HG03095 (cell line): ENCODE measurements around the gene XK.
"Not testable (repeated sequence)": the region's sequence is repeated elsewhere in the genome, so short reads cannot be mapped to it uniquely, and the experiment has no call there.

Experiments used
- ATAC-seq: cut with Tn5 transposase; IDR thresholded peaks from one replicate; pipeline ENCODE4 v1.9.1; 2021; ENCODE audit warnings: moderate library complexity; ENCODE audit not compliant: unreplicated experiment

The XK gene

DNA sequence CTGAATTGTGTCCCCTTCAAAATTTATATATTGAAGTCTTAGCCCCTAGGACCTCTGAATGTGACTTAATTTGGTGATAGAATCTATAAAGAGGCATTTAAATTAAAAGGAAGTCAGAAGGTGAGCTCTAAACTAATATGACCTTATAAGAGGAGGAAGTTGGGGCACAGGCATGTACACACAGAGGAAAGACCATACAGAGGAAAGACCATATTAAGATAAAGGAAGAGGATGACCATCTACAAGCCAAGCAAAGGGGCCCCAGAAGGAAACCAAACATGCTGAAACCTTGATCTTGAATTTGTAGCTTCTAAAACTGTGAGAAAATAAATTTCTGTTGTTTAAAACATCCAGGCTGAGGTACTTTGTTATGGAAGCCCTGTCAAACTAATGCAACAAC lies 67.3 kb downstream of the XK start:
- ATAC-seq = no peak

DNA sequence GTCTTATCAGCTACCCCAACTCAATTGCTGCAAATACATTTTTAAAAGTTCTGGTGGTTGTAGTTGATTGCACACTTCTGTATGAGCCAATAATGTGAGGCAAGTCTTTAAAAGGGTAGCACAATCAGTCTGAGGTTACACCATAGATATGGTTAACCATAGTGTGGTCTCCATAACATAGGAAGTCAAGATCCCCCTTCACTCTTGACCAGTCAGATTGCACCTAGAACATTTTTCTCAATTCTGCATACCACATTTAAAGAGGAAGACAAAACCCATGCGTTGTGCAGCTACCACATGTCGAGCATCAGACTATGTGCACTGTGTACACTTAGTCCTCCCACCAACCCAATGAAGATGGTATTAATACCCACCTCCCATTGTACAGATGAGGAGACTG lies 67.8 kb downstream of the XK start:
- no peak for ATAC-seq

GRCh38 chrX:37754516-37754915 lies 68.9 kb downstream of the XK start:
- ATAC-seq = no peak

DNA sequence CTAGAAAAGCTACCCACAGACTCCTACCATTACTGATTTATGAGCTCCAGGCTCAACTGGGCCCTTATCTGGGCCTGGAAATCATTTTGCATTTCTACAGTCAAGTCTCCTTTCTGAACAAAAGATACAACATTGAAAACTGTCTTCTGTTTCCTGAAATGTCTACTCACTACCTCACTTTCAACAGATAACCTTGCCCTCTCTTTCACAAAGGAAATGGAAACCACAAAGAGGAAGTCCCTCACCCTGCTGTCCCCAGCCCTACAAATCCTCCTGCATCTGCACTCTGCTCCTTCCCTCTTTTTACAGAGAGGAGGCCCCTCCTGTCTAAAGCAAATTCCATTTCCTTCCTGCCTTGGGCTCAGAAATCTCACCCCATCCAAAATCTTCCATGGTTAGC lies 69.4 kb downstream of the XK start:
- ATAC-seq = peak; percentile 94

- ATAC-seq = no peak
Observed at GRCh38 chrX:37757082-37757481, 71.5 kb downstream of the XK start.

- no peak for ATAC-seq
Observed at GRCh38 chrX:37759351-37759750, 73.8 kb downstream of the XK start.

GRCh38 chrX:37759878-37760418 lies 74.4 kb downstream of the XK start:
- no peak for ATAC-seq

- no peak for ATAC-seq
Observed at GRCh38 chrX:37763400-37763799, 77.8 kb downstream of the XK start.

- no peak for ATAC-seq
Observed at GRCh38 chrX:37765507-37765906, 79.9 kb downstream of the XK start.

DNA sequence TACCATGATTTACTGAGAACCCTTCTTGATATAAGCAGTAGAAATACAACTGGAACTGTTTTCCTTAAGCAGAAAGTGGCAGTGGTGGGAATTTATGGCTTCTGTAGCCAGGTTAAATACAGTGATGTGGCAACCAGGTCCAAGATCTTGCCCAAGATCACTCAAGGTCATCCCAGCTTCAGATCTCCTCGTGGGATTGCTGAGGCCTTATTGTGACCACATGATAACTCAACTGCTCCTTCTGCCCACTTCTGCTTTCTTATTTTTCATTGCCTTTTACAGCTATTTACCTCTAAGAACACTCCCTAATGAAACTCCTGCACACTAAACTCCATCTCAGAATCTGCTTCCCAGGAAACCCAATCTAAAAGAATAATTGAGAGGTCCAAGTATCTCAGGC lies 81.8 kb downstream of the XK start:
- no peak for ATAC-seq

GRCh38 chrX:37768866-37769265 lies 83.3 kb downstream of the XK start:
- ATAC-seq = not testable (repeated sequence)

GRCh38 chrX:37776283-37776986 lies 90.8 kb downstream of the XK start:
- peak; percentile 62 for ATAC-seq

GRCh38 chrX:37776987-37777325 lies 91.4 kb downstream of the XK start:
- no peak for ATAC-seq

- ATAC-seq = peak; percentile 34
Observed at GRCh38 chrX:37779857-37780256, 94.3 kb downstream of the XK start, which contains the start of gene CYBB. TSS of gene CYBB (plus strand) at chrX:37780059. CDS start at chrX:37780078, 19 bp downstream.

GRCh38 chrX:37781081-37781480 lies 95.5 kb downstream of the XK start:
- ATAC-seq = no peak
